ENCODE results near the gene DSCAML1. TPM values are rescaled to one million over a fixed set of nuclear protein-coding genes. Genes with fewer than 3 reads are reported as not detected.

Gene DSCAML1
- total RNA-seq, 1 donor from 2014 or later: 0.16 TPM

DNA sequence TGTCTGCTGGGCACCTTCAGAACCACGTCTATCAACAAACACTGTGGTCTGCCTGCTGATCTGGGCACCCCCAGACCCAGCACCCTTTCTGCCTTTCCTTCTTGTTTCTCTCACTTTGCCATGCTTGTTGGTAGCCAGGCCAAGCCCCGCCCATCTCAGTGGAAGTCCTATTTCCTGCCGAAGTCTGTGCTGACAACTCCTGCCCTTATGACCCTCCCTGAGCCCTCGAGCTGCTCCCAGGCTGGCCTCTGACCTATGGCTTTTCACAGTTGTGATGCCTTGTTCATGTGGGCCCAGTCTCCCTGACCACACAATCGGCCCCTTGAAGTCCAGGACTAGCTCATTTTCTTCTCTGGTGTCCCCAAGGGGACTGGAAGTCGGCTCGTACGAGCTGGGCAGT, 132.1 kb downstream of the DSCAML1 start:
- Histone ChIP-seq H3K36me3 (ENCODE audit: insufficient read depth, low read length) (no peaks in the 10 kb centered on the region), H3K27me3 (ENCODE audit: insufficient read depth, low read length) (peaks cover 14% of the 10 kb centered on the region), H3K4me1 (ENCODE audit: insufficient read depth, low read length) (no peaks in the 10 kb centered on the region), H2AFZ (ENCODE audit: low read depth, low read length) (no peak overlapping the region), H3K27ac (ENCODE audit: low read depth, low read length) (no peak overlapping the region), H3K9ac (ENCODE audit: low read length) (no peak overlapping the region), H4K20me1 (ENCODE audit: insufficient read depth, low read length) (no peaks in the 10 kb centered on the region), H3K9me3 (ENCODE audit: insufficient read depth, low read depth, low read length) (no peaks in the 10 kb centered on the region), H3K4me3 (ENCODE audit: insufficient read depth, low read depth, low read length) (no peak overlapping the region), H3K79me2 (ENCODE audit: insufficient read depth, low read length) (no peaks in the 10 kb centered on the region), H3K4me2 (ENCODE audit: low read length) (no peak overlapping the region)
- no peak for DNase-seq (ENCODE audit: low read depth)
- no peak overlapping the region for H3K4me3 Mint-ChIP-seq (ENCODE audit: unreplicated experiment)
- H3K27ac Mint-ChIP-seq (ENCODE audit: unreplicated experiment): no peak overlapping the region
- H3K9me3 Mint-ChIP-seq (ENCODE audit: unreplicated experiment): no peaks in the 10 kb centered on the region
- FAIRE-seq: no peak
- peaks cover 5% of the 10 kb centered on the region for H3K4me1 Mint-ChIP-seq (ENCODE audit: low read depth, unreplicated experiment)
- TF ChIP-seq, protein P1, sequence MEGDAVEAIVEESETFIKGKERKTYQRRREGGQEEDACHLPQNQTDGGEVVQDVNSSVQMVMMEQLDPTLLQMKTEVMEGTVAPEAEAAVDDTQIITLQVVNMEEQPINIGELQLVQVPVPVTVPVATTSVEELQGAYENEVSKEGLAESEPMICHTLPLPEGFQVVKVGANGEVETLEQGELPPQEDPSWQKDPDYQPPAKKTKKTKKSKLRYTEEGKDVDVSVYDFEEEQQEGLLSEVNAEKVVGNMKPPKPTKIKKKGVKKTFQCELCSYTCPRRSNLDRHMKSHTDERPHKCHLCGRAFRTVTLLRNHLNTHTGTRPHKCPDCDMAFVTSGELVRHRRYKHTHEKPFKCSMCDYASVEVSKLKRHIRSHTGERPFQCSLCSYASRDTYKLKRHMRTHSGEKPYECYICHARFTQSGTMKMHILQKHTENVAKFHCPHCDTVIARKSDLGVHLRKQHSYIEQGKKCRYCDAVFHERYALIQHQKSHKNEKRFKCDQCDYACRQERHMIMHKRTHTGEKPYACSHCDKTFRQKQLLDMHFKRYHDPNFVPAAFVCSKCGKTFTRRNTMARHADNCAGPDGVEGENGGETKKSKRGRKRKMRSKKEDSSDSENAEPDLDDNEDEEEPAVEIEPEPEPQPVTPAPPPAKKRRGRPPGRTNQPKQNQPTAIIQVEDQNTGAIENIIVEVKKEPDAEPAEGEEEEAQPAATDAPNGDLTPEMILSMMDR (IDR thresholded peaks at IDR 0.05; ENCODE audit: insufficient read depth, low read depth, low read length): no peak
- no peak for TF ChIP-seq EZH2 (IDR thresholded peaks at IDR 0.05; ENCODE audit: insufficient read depth, low read length)
- H3K36me3 Mint-ChIP-seq (ENCODE audit: low read depth, unreplicated experiment): no peaks in the 10 kb centered on the region
- peaks cover 62% of the 10 kb centered on the region for H3K27me3 Mint-ChIP-seq (ENCODE audit: low read depth, unreplicated experiment)

DNA sequence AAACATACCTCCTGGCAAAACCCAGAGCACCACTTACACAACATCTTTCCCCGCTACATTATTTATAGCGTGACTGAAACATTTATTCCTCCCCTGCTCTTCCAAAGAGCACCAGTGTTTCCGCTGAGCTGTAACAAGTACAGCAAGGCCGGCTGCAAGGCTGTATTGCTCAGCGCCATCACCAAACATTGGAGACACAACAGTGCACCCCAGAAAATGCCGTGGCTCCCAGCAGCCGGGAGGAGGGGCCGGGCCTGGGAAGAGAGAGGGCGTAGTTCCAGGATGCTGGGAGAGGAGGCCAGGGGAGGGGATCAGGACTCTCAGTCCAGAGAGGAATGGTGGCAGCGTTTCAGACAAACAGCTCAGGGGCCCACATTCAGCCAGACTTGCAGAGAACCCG, 133.2 kb downstream of the DSCAML1 start:
- Histone ChIP-seq H3K9ac (ENCODE audit: low read length) (no peak overlapping the region), H3K9me3 (ENCODE audit: insufficient read depth, low read depth, low read length) (no peaks in the 10 kb centered on the region), H3K79me2 (ENCODE audit: insufficient read depth, low read length) (no peaks in the 10 kb centered on the region), H3K4me1 (ENCODE audit: insufficient read depth, low read length) (no peaks in the 10 kb centered on the region), H3K4me3 (ENCODE audit: insufficient read depth, low read depth, low read length) (no peak overlapping the region), H3K27ac (ENCODE audit: low read depth, low read length) (no peak overlapping the region), H3K4me2 (ENCODE audit: low read length) (no peak overlapping the region), H2AFZ (ENCODE audit: low read depth, low read length) (no peak overlapping the region), H3K36me3 (ENCODE audit: insufficient read depth, low read length) (no peaks in the 10 kb centered on the region), H4K20me1 (ENCODE audit: insufficient read depth, low read length) (no peaks in the 10 kb centered on the region), H3K27me3 (ENCODE audit: insufficient read depth, low read length) (peaks cover 10% of the 10 kb centered on the region)
- TF ChIP-seq EZH2 (IDR thresholded peaks at IDR 0.05; ENCODE audit: insufficient read depth, low read length): no peak
- TF ChIP-seq, protein P1 (IDR thresholded peaks at IDR 0.05; ENCODE audit: insufficient read depth, low read depth, low read length): no peak
- Mint-ChIP-seq H3K4me1 (ENCODE audit: low read depth, unreplicated experiment) (peaks cover 5% of the 10 kb centered on the region), H3K27ac (ENCODE audit: unreplicated experiment) (no peak overlapping the region), H3K4me3 (ENCODE audit: unreplicated experiment) (no peak overlapping the region), H3K9me3 (ENCODE audit: unreplicated experiment) (no peaks in the 10 kb centered on the region), H3K36me3 (ENCODE audit: low read depth, unreplicated experiment) (no peaks in the 10 kb centered on the region), H3K27me3 (ENCODE audit: low read depth, unreplicated experiment) (peaks cover 55% of the 10 kb centered on the region)
- FAIRE-seq (no peak), DNase-seq (ENCODE audit: low read depth) (no peak)

DNA sequence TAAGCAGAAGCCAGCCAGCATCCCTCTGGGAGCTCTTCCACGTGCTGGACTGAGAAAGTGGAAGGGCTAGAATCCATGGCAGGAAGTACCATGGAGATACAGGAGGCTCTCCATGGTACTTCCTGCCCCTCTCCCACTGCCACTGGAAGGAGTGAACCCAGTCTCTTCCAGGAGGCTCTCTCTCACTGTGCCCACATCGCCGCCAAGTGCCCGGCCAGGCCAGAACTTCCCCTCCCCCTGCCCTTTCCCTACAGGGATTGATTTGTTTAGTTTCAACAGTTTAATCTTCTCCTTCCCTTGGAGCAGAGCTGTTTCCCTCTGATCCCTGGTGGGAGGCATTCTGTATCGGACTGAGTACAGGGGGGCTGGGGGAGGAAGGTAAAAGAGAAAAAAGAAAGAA, 133.6 kb downstream of the DSCAML1 start:
- Histone ChIP-seq H3K4me1 (ENCODE audit: insufficient read depth, low read length) (no peaks in the 10 kb centered on the region), H3K27me3 (ENCODE audit: insufficient read depth, low read length) (peaks cover 10% of the 10 kb centered on the region), H3K27ac (ENCODE audit: low read depth, low read length) (no peak overlapping the region), H3K79me2 (ENCODE audit: insufficient read depth, low read length) (no peaks in the 10 kb centered on the region), H4K20me1 (ENCODE audit: insufficient read depth, low read length) (no peaks in the 10 kb centered on the region), H3K36me3 (ENCODE audit: insufficient read depth, low read length) (no peaks in the 10 kb centered on the region), H2AFZ (ENCODE audit: low read depth, low read length) (no peak overlapping the region), H3K4me2 (ENCODE audit: low read length) (no peak overlapping the region), H3K4me3 (ENCODE audit: insufficient read depth, low read depth, low read length) (no peak overlapping the region), H3K9me3 (ENCODE audit: insufficient read depth, low read depth, low read length) (no peaks in the 10 kb centered on the region), H3K9ac (ENCODE audit: low read length) (no peak overlapping the region)
- H3K27ac Mint-ChIP-seq (ENCODE audit: unreplicated experiment): no peak overlapping the region
- peaks cover 53% of the 10 kb centered on the region for H3K27me3 Mint-ChIP-seq (ENCODE audit: low read depth, unreplicated experiment)
- no peak overlapping the region for H3K4me3 Mint-ChIP-seq (ENCODE audit: unreplicated experiment)
- DNase-seq (ENCODE audit: low read depth) (no peak), FAIRE-seq (no peak)
- H3K4me1 Mint-ChIP-seq (ENCODE audit: low read depth, unreplicated experiment): peaks cover 5% of the 10 kb centered on the region
- H3K36me3 Mint-ChIP-seq (ENCODE audit: low read depth, unreplicated experiment): no peaks in the 10 kb centered on the region
- TF ChIP-seq, protein P1 (IDR thresholded peaks at IDR 0.05; ENCODE audit: insufficient read depth, low read depth, low read length): no peak
- TF ChIP-seq EZH2 (IDR thresholded peaks at IDR 0.05; ENCODE audit: insufficient read depth, low read length): no peak
- H3K9me3 Mint-ChIP-seq (ENCODE audit: unreplicated experiment): no peaks in the 10 kb centered on the region
